GM23248 (cell line): ENCODE results near the gene CD96.
"Not testable (repeated sequence)": the region's sequence is repeated elsewhere in the genome, so short reads cannot be mapped to it uniquely, and the experiment has no call there.

Experiments
- EZH2 ChIP-seq: fragments of 200-600 bp; sonication (generic); IDR thresholded peaks from 2 replicates; pipeline ENCODE4 v1.6.1; 2018; ENCODE audit warnings: antibody characterized with exemption, mild to moderate bottlenecking; ENCODE audit not compliant: insufficient read depth, poor library complexity, severe bottlenecking
- EZH2phosphoT487 ChIP-seq: fragments of 200-600 bp; sonication (generic); IDR thresholded peaks from 2 replicates; pipeline ENCODE4 v1.6.1; 2018; ENCODE audit warnings: antibody characterized with exemption, moderate library complexity, mild to moderate bottlenecking, low read depth; ENCODE audit not compliant: insufficient read depth

DNA sequence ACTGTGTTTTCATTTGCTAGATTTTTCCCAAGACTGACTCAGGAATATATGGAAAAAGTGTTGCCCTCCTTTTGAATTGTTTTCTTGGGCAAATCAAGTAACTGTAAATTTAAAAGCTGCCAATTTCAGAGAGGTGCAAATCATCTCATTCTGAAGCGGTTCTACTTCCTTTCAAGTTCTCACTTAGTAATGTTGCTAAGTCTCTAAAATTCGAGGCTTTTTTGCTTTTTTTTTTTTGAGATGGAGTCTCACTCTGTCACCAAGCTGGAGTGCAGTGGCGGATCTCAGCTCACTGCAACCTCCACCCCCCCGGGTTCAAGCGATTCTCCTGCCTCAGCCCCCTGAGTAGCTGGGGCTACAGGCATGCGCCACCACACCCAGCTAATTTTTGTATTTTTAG, 130.5 kb downstream of the CD96 start:
- TF ChIP-seq EZH2, EZH2phosphoT487: not testable (repeated sequence)
